ENCODE measurements around the gene PANK4. TPM values are rescaled to one million over a fixed set of nuclear protein-coding genes. Genes with fewer than 3 reads are reported as not detected.

Gene PANK4
- total and polyA plus RNA-seq, 3 donors from 2014 or later = 23.2 to 84.7 (median 65.9) TPM

GRCh38 chr1:2566101-2567045 lies 40.0 kb upstream of the PANK4 start:
- Histone ChIP-seq H3K27ac (no peak overlapping the region), H3K36me3 (ENCODE audit: low read depth, missing control alignments) (no peaks in the 10 kb centered on the region), H3K4me1 (no peaks in the 10 kb centered on the region), H3K4me3 (no peak overlapping the region), H3K9me3 (no peaks in the 10 kb centered on the region), H3K27me3 (no peaks in the 10 kb centered on the region)
- intact Hi-C loops (cut with DNase I; ENCODE audit: low total_unique reads) = no loop called here
- 77 to 83% methylated on average over 27 to 34 of the region's 34 CpGs for WGBS, 2 donors
- DNase-seq = no peak
- TF ChIP-seq CTCF (IDR thresholded peaks at IDR 0.05) (no peak), POLR2A (IDR thresholded peaks at IDR 0.05) (no peak)

- TF ChIP-seq POLR2A (IDR thresholded peaks at IDR 0.05) = no peak
- no peak for TF ChIP-seq CTCF (IDR thresholded peaks at IDR 0.05)
- intact Hi-C loops (cut with DNase I; ENCODE audit: low total_unique reads) = no loop called here
- WGBS, 2 donors = 52 to 65% methylated on average over 10 to 14 of the region's 14 CpGs
- H3K9me3 ChIP-seq = no peaks in the 10 kb centered on the region
- no peaks in the 10 kb centered on the region for H3K36me3 ChIP-seq (ENCODE audit: low read depth, missing control alignments)
- H3K4me1 ChIP-seq = no peaks in the 10 kb centered on the region
- H3K4me3 ChIP-seq = no peak overlapping the region
- H3K27me3 ChIP-seq = no peaks in the 10 kb centered on the region
- no peak for DNase-seq
- no peak overlapping the region for H3K27ac ChIP-seq
Observed at GRCh38 chr1:2564815-2565374, 38.5 kb upstream of the PANK4 start.

GRCh38 chr1:2564006-2564814 lies 37.8 kb upstream of the PANK4 start:
- no peak for DNase-seq
- 83 to 88% methylated on average over 9 to 20 of the region's 20 CpGs for WGBS, 2 donors
- Histone ChIP-seq H3K27me3 (no peaks in the 10 kb centered on the region), H3K27ac (no peak overlapping the region), H3K4me1 (no peaks in the 10 kb centered on the region), H3K4me3 (no peak overlapping the region), H3K36me3 (ENCODE audit: low read depth, missing control alignments) (no peaks in the 10 kb centered on the region), H3K9me3 (no peaks in the 10 kb centered on the region)
- intact Hi-C loops (cut with DNase I; ENCODE audit: low total_unique reads) = no loop called here
- TF ChIP-seq CTCF (IDR thresholded peaks at IDR 0.05) (no peak), POLR2A (IDR thresholded peaks at IDR 0.05) (no peak)

GRCh38 chr1:2563205-2563604 lies 36.8 kb upstream of the PANK4 start:
- Histone ChIP-seq H3K4me3 (no peak overlapping the region), H3K9me3 (no peaks in the 10 kb centered on the region), H3K36me3 (ENCODE audit: low read depth, missing control alignments) (no peaks in the 10 kb centered on the region), H3K27ac (no peak overlapping the region), H3K4me1 (no peaks in the 10 kb centered on the region), H3K27me3 (no peaks in the 10 kb centered on the region)
- 78 to 94% methylated on average over 9 to 10 of the region's 18 CpGs for WGBS, 2 donors
- no peak for TF ChIP-seq CTCF (IDR thresholded peaks at IDR 0.05)
- no peak for TF ChIP-seq POLR2A (IDR thresholded peaks at IDR 0.05)
- no peak for DNase-seq
- intact Hi-C loops (cut with DNase I; ENCODE audit: low total_unique reads) = no loop called here

Data from testis (tissue), 3 donors.